ENCODE results near the gene ATP2C2.

DNA sequence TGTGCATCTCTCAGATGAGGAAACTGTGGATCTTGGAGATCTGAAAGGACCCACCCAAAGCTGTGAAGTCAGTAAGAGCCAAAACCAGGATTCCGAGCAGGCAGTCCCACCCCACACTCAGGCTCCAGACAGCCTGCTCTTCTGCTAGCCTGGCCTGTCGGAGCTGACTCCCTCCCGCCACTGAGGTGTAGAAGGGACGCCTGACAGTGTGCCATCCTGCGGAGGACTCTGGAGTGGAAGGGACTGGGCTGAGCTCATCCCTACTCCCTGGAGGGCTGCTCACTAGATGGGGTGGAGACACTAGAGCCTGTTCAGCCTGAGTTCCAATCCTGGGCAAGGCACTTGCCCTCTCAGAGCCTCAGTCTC lies 37.7 kb upstream of the ATP2C2 start:
- TF ChIP-seq POLR2A (IDR thresholded peaks at IDR 0.05; ENCODE audit: low read length) (no peak), GATA1 (IDR thresholded peaks at IDR 0.05; ENCODE audit: low read depth, low read length) (no peak)
